A549 (cell line): ENCODE measurements around the gene DRC3. TPM values are rescaled to one million over a fixed set of nuclear protein-coding genes. Genes with fewer than 3 reads are reported as not detected.

Source experiments
- ATAC-seq, 2 experiments: fragments of 200-7000 bp in 1 of 2; fragments of >200 bp in 1 of 2; cut with Nextera tagmentation in 1 of 2; cut with Tn5 transposase in 1 of 2; 3 replicates each; pipeline versions ENCODE4 v1.8.0 to v1.9.1; 2018 to 2020; ENCODE audit warnings: mild to moderate bottlenecking in 1 of 2, moderate library complexity in 1 of 2
- CTCF ChIA-PET: fragments of 300-600 bp; sonication (Branson Sonifier 250); formaldehyde crosslinking; extraction: SDS; loops from one replicate; lab custom pipeline; 2021; ENCODE audit warnings: antibody characterized with exemption, inconsistent platforms; lab: Yijun Ruan, JAX
- POLR2A ChIA-PET: fragments of 350-600 bp; formaldehyde crosslinking; extraction: SDS; loops from one replicate; lab custom pipeline; 2021; ENCODE audit warnings: antibody characterized with exemption, inconsistent platforms; lab: Yijun Ruan, JAX
- DNase-seq, 2 experiments: peaks; one replicate each; pipeline versions ENCODE4 v3.0.0 to v3.0.0-alpha.2; 2011 to 2016; ENCODE audit warnings: low read depth in 1 of 2, low spot score in 1 of 2
- FAIRE-seq: peaks from 2 replicates; lab custom pipeline; 2011; peaks lifted over from hg19 to GRCh38; lab: Jason Lieb, UNC
- H3K27ac ChIP-seq, 2 experiments: fragments of >200 bp; sonication (Bioruptor Twin); formaldehyde crosslinking; 3 replicates each; pipeline ENCODE4 v1.5.1; 2016 to 2017
- H3K4me1 ChIP-seq: fragments of >200 bp; sonication (Bioruptor Twin); formaldehyde crosslinking; 3 replicates; pipeline ENCODE4 v1.6.1; 2016
- H3K4me2 ChIP-seq: fragments of >200 bp; sonication (Bioruptor Twin); formaldehyde crosslinking; 3 replicates; pipeline ENCODE4 v1.6.1; 2016
- H3K4me3 ChIP-seq: fragments of >200 bp; sonication (Bioruptor Twin); formaldehyde crosslinking; 3 replicates; pipeline ENCODE4 v1.5.1; 2016
- H3K9me3 ChIP-seq: fragments of >200 bp; sonication (Bioruptor Twin); formaldehyde crosslinking; 3 replicates; pipeline ENCODE4 v1.6.1; 2016
- CBX8 ChIP-seq: fragments of 200-600 bp; sonication (generic); IDR thresholded peaks from 2 replicates; pipeline ENCODE4 v1.6.1; 2016
- CEBPB ChIP-seq, 2 experiments: fragments of >200 bp in 1 of 2; sonication (Bioruptor Twin) in 1 of 2; formaldehyde crosslinking in 1 of 2; IDR thresholded peaks; 2 replicates each; pipeline ENCODE4 v1.6.1; 2012 to 2016
- CHD4 ChIP-seq: fragments of 200-600 bp; sonication (generic); IDR thresholded peaks from 2 replicates; pipeline ENCODE4 v1.6.1; 2016; ENCODE audit warnings: antibody characterized with exemption, mild to moderate bottlenecking, borderline replicate concordance
- EP300 ChIP-seq, 2 experiments: fragments of >200 bp; sonication (Bioruptor Twin); formaldehyde crosslinking; IDR thresholded peaks; 2 replicates in 1 of 2; 3 replicates in 1 of 2; pipeline ENCODE4 v1.6.1; 2016 to 2017
- ESRRA ChIP-seq: fragments of 150-350 bp; IDR thresholded peaks from 2 replicates; pipeline ENCODE4 v1.6.1; 2014; ENCODE audit warnings: mild to moderate bottlenecking, low read length, borderline replicate concordance
- FOSL2 ChIP-seq, 2 experiments: fragments of 450-650 bp in 1 of 2; fragments of >200 bp in 1 of 2; sonication (Bioruptor Twin) in 1 of 2; formaldehyde crosslinking; IDR thresholded peaks; 2 replicates each; pipeline versions ENCODE4 v1.5.0 to v1.6.1; 2016 to 2020; ENCODE audit warnings: mild to moderate bottlenecking in 1 of 2, moderate library complexity in 1 of 2
- FOXS1 ChIP-seq: fragments of 250-450 bp; sonication (Bioruptor Pico); IDR thresholded peaks from 2 replicates; pipeline ENCODE4 v1.5.0; 2020; ENCODE audit warnings: mild to moderate bottlenecking, moderate library complexity
- HEYL ChIP-seq: fragments of 250-450 bp; sonication (Bioruptor Pico); IDR thresholded peaks from 2 replicates; pipeline ENCODE4 v1.8.0; 2021; ENCODE audit warnings: mild to moderate bottlenecking, moderate library complexity
- HOXA7 ChIP-seq: fragments of 250-450 bp; sonication (Bioruptor Pico); IDR thresholded peaks from 2 replicates; pipeline ENCODE4 v1.5.0; 2020; ENCODE audit warnings: mild to moderate bottlenecking, moderate library complexity
- HOXB5 ChIP-seq: fragments of 250-450 bp; sonication (Bioruptor Pico); IDR thresholded peaks from 2 replicates; pipeline ENCODE4 v1.5.0; 2020; ENCODE audit warnings: mild to moderate bottlenecking, moderate library complexity
- NPAS2 ChIP-seq: fragments of 250-450 bp; sonication (Bioruptor Pico); IDR thresholded peaks from 2 replicates; pipeline ENCODE4 v1.8.0; 2022; ENCODE audit warnings: mild to moderate bottlenecking, moderate library complexity, borderline replicate concordance
- POLR2A ChIP-seq: IDR thresholded peaks from 2 replicates; pipeline ENCODE4 v1.6.1; 2012; ENCODE audit warnings: mild to moderate bottlenecking, low read length
- POLR2AphosphoS2 ChIP-seq: conservative IDR thresholded peaks from 2 replicates; pipeline ENCODE4 v1.6.1; 2012; ENCODE audit warnings: low read length, improper control_type of control experiment, inconsistent platforms
- RAD21 ChIP-seq, 2 experiments: fragments of >200 bp in 1 of 2; sonication (Bioruptor Twin) in 1 of 2; formaldehyde crosslinking in 1 of 2; IDR thresholded peaks in 1 of 2; conservative IDR thresholded peaks in 1 of 2; 2 replicates in 1 of 2; 3 replicates in 1 of 2; pipeline ENCODE4 v1.6.1; 2012 to 2018; ENCODE audit warnings: inconsistent platforms in 1 of 2
- SREBF2 ChIP-seq: fragments of 450-650 bp; IDR thresholded peaks from 2 replicates; pipeline ENCODE4 v1.6.1; 2014; ENCODE audit warnings: mild to moderate bottlenecking, moderate library complexity
- TP53 ChIP-seq: fragments of 250-450 bp; sonication (Bioruptor Pico); IDR thresholded peaks from 2 replicates; pipeline ENCODE4 v1.5.0; 2021; ENCODE audit warnings: mild to moderate bottlenecking, moderate library complexity
- WGBS: methylation state at CpG from one replicate; pipeline ENCODE4 v1.1.6; 2017; ENCODE audit errors: missing lambda C conversion rate; 5-methylcytosine and 5-hydroxymethylcytosine counted together
- polyA plus RNA-seq, 4 experiments: library from polyadenylated mRNA; depleted of rRNA in 3 of 4; stranded (reverse); fragments of >200 nt; fragmentation: RNase III in 1 of 4; extraction: RNeasy Plus Mini Kit Qiagen cat#74134 plus additional on column Dnase treatment in 1 of 4; gene quantifications; 2 replicates in 3 of 4; 3 replicates in 1 of 4; pipeline ENCODE4 v1.2.3, GENCODE V29; 2011 to 2017
- TF ChIP-seq, protein P1 (sequence below): fragments of 250-450 bp; sonication (Bioruptor Pico); IDR thresholded peaks from 2 replicates; pipeline ENCODE4 v1.5.0; 2021; ENCODE audit warnings: mild to moderate bottlenecking, moderate library complexity, borderline replicate concordance
- TF ChIP-seq, protein P2 (sequence below): fragments of 150-350 bp; IDR thresholded peaks from 2 replicates; pipeline ENCODE4 v1.6.1; 2014; ENCODE audit warnings: low read depth, mild to moderate bottlenecking, low read length
- TF ChIP-seq, protein P3 (sequence below): fragments of 450-650 bp; IDR thresholded peaks from 2 replicates; pipeline ENCODE4 v1.6.1; 2014; ENCODE audit warnings: antibody characterized with exemption
- TF ChIP-seq, protein P4 (sequence below): IDR thresholded peaks from 2 replicates; pipeline ENCODE4 v1.6.1; 2012
- TF ChIP-seq, protein P5 (sequence below): IDR thresholded peaks from 2 replicates; pipeline ENCODE4 v1.6.1; 2012

Gene DRC3
- polyA plus RNA-seq, 2 of the 4 experiments (the other 2 are of a cell fraction) = 2.9 to 3.1 TPM

DNA sequence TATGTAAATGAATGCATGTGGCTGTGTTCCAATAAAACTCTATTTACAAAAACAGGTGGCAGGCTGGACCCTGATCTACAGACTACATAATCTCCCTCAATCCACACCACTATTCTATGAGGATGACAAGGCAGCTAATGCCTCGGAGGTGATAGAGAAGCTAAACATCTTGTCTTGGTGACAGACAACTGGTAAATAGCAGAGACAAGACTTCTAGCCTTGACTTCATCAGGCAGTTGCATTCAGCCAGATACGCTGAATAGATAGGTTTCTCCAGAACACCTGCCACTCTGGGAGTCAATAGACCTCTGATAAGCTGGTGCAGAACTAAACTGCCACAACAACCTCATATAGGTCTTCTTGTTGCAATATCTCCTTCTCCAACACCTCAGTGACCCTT lies 63.0 kb downstream of the DRC3 start:
- DNase-seq = no peak
- WGBS = 81% methylated on average over 2 of the region's 2 CpGs
- Histone ChIP-seq H3K4me3 (no peak overlapping the region), H3K4me1 (peaks cover 16% of the 10 kb centered on the region), H3K27ac (no peak overlapping the region)
- CTCF ChIA-PET = interaction anchor here (0.7 to 8.3 kb wide), 13 partner anchors 11 to 223 kb away, joined by 3 to 214 read pairs (median 13); no protein-coding TSS in a partner anchor
- FAIRE-seq = no peak
- no peak for TF ChIP-seq CEBPB (IDR thresholded peaks at IDR 0.05)
- no peak for TF ChIP-seq RAD21 (conservative IDR thresholded peaks at IDR 0.05 in 1 of 2, IDR thresholded peaks at IDR 0.05 in 1 of 2)
- no peak for TF ChIP-seq HEYL (CRISPR knock-in tag)
- no peak for TF ChIP-seq ESRRA
- TF ChIP-seq, protein P1, sequence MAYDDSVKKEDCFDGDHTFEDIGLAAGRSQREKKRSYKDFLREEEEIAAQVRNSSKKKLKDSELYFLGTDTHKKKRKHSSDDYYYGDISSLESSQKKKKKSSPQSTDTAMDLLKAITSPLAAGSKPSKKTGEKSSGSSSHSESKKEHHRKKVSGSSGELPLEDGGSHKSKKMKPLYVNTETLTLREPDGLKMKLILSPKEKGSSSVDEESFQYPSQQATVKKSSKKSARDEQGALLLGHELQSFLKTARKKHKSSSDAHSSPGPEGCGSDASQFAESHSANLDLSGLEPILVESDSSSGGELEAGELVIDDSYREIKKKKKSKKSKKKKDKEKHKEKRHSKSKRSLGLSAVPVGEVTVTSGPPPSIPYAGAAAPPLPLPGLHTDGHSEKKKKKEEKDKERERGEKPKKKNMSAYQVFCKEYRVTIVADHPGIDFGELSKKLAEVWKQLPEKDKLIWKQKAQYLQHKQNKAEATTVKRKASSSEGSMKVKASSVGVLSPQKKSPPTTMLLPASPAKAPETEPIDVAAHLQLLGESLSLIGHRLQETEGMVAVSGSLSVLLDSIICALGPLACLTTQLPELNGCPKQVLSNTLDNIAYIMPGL (CRISPR knock-in tag) = no peak
- no peak for TF ChIP-seq HOXB5 (CRISPR knock-in tag)
- TF ChIP-seq FOXS1 (CRISPR knock-in tag) = no peak
- no peak for TF ChIP-seq POLR2A
- TF ChIP-seq, protein P2, sequence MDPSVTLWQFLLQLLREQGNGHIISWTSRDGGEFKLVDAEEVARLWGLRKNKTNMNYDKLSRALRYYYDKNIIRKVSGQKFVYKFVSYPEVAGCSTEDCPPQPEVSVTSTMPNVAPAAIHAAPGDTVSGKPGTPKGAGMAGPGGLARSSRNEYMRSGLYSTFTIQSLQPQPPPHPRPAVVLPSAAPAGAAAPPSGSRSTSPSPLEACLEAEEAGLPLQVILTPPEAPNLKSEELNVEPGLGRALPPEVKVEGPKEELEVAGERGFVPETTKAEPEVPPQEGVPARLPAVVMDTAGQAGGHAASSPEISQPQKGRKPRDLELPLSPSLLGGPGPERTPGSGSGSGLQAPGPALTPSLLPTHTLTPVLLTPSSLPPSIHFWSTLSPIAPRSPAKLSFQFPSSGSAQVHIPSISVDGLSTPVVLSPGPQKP = no peak
- TF ChIP-seq, protein P3, sequence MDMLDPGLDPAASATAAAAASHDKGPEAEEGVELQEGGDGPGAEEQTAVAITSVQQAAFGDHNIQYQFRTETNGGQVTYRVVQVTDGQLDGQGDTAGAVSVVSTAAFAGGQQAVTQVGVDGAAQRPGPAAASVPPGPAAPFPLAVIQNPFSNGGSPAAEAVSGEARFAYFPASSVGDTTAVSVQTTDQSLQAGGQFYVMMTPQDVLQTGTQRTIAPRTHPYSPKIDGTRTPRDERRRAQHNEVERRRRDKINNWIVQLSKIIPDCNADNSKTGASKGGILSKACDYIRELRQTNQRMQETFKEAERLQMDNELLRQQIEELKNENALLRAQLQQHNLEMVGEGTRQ = no peak
- no peak for TF ChIP-seq SREBF2
- TF ChIP-seq CHD4 = no peak
- TF ChIP-seq FOSL2 (IDR thresholded peaks at IDR 0.05) = no peak
- TF ChIP-seq FOSL2 (CRISPR knock-in tag; IDR thresholded peaks at IDR 0.05) = no peak
- TF ChIP-seq EP300 (IDR thresholded peaks at IDR 0.05) = no peak
- TF ChIP-seq, protein P4, sequence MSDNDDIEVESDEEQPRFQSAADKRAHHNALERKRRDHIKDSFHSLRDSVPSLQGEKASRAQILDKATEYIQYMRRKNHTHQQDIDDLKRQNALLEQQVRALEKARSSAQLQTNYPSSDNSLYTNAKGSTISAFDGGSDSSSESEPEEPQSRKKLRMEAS = no peak
- TF ChIP-seq, all 56 proteins: peak for 0
- no peak overlapping the region for H3K4me2 ChIP-seq
- POLR2A ChIA-PET = no interaction called here
- H3K9me3 ChIP-seq = no peaks in the 10 kb centered on the region
- no peak for ATAC-seq

DNA sequence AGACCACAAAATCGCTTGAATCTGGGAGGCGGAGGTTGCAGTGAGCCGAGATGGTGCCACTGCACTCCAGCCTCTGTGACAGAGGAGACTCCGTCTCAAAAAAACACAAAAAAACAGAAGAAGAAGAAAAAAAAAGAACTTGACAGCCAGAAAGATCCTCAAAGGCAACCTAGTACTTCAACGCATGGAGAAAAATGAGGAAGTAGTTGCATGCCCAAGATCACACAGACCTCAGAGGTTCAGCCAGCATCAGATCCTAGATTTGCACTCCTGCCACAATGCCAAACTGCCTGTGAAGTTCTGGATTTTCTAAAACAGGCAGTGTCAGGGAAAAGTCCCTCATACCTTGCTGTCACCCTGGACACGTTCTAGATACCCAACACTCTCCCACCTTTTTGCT lies 64.8 kb downstream of the DRC3 start:
- H3K9me3 ChIP-seq = no peaks in the 10 kb centered on the region
- FAIRE-seq (no peak), DNase-seq (no peak), ATAC-seq (no peak)
- peaks cover 31% of the 10 kb centered on the region for H3K4me1 ChIP-seq
- CTCF ChIA-PET = interaction anchor here (0.7 to 8.3 kb wide), 7 partner anchors 43 to 356 kb away, joined by 3 to 214 read pairs (median 4); partner anchors contain the start of gene RAI1
- TF ChIP-seq, protein P5, sequence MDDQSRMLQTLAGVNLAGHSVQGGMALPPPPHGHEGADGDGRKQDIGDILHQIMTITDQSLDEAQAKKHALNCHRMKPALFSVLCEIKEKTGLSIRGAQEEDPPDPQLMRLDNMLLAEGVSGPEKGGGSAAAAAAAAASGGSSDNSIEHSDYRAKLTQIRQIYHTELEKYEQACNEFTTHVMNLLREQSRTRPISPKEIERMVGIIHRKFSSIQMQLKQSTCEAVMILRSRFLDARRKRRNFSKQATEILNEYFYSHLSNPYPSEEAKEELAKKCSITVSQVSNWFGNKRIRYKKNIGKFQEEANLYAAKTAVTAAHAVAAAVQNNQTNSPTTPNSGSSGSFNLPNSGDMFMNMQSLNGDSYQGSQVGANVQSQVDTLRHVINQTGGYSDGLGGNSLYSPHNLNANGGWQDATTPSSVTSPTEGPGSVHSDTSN = no peak
- no peak for TF ChIP-seq ESRRA
- TF ChIP-seq CBX8 = no peak
- no peak for TF ChIP-seq TP53 (CRISPR knock-in tag)
- TF ChIP-seq NPAS2 = no peak
- TF ChIP-seq HOXA7 (CRISPR knock-in tag) = no peak
- no peak for TF ChIP-seq POLR2AphosphoS2
- no peak overlapping the region for H3K4me3 ChIP-seq
- WGBS = 87% methylated on average over 6 of the region's 6 CpGs
- POLR2A ChIA-PET = no interaction called here
- H3K27ac ChIP-seq = no peak overlapping the region
- H3K4me2 ChIP-seq = peak overlapping the region; percentile 99
